ENCODE data around the gene ITFG2.

Gene ITFG2

GRCh38 chr12:2805143-2805520 lies 7.3 kb upstream of the ITFG2 start:
- Histone ChIP-seq H2AFZ (ENCODE audit: low read length) (no peak overlapping the region), H3K27ac (ENCODE audit: low read length) (no peak overlapping the region), H3K4me1 (ENCODE audit: low read length) (no peaks in the 10 kb centered on the region), H3K79me2 (ENCODE audit: low read length) (0 out of 2 replicates have a peak, but pooled peaks cover 13% of the 10 kb centered on the region), H3K4me3 (ENCODE audit: low read length) (no peak overlapping the region), H4K20me1 (ENCODE audit: insufficient read depth, low read length) (no peaks in the 10 kb centered on the region), H3K4me2 (ENCODE audit: low read depth, low read length) (no peak overlapping the region), H3K36me3 (replicated peaks; ENCODE audit: insufficient read depth, low read length) (peaks cover 10% of the 10 kb centered on the region), H3K27me3 (replicated peaks; ENCODE audit: insufficient read depth, low read length) (no peaks in the 10 kb centered on the region), H3K9me2 (replicated peaks; ENCODE audit: insufficient read depth, low read length) (no peaks in the 10 kb centered on the region), H3K9ac (ENCODE audit: low read length) (no peak overlapping the region), H3K9me3 (replicated peaks; ENCODE audit: insufficient read depth, low read length) (no peaks in the 10 kb centered on the region), H3F3A (ENCODE audit: insufficient read depth, low read length) (peaks cover 6% of the 10 kb centered on the region; the same call in 1 of the 2 replicates)
- TF ChIP-seq EZH2 (optimal IDR thresholded peaks at IDR 0.05; ENCODE audit: low read depth, low read length) = no peak
- no peak for TF ChIP-seq CTCF (IDR thresholded peaks at IDR 0.05; ENCODE audit: low read length)
- no peak for TF ChIP-seq EZH2phosphoT487 (IDR thresholded peaks at IDR 0.05; ENCODE audit: low read length)
- DNase-seq = no peak

DNA sequence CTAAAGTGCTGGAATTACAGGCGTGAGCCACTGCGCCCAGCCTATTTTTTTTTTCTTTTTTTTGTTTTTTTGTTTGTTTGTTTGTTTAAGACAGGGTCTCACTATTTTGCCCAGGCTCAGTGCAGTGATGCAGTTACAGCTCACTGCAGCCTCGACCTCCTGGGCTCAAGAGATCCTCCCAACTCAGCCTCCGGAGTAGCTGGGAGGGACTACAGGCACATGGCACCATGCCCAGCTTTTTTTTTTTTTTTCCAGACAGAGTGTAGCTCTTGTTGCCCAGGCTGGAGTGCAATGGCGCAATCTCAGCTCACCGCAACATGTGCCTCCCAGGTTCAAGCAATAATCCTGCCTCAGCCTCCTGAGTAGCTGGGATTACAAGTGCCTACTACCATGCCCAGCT lies 5.8 kb upstream of the ITFG2 start:
- no peaks in the 10 kb centered on the region for H3K36me3 ChIP-seq (replicated peaks; ENCODE audit: insufficient read depth, low read length)
- H3K9ac ChIP-seq (ENCODE audit: low read length) = no peak overlapping the region
- H3K4me1 ChIP-seq (ENCODE audit: low read length) = 0 out of 2 replicates have a peak, but pooled peaks cover 2% of the 10 kb centered on the region
- peaks cover 6% of the 10 kb centered on the region; the same call in 1 of the 2 replicates for H3F3A ChIP-seq (ENCODE audit: insufficient read depth, low read length)
- H3K9me2 ChIP-seq (replicated peaks; ENCODE audit: insufficient read depth, low read length) = no peaks in the 10 kb centered on the region
- H3K79me2 ChIP-seq (ENCODE audit: low read length) = peaks cover 3% of the 10 kb centered on the region
- no peak overlapping the region for H2AFZ ChIP-seq (ENCODE audit: low read length)
- H3K4me2 ChIP-seq (ENCODE audit: low read depth, low read length) = no peak overlapping the region
- H3K4me3 ChIP-seq (ENCODE audit: low read length) = no peak overlapping the region
- TF ChIP-seq EZH2phosphoT487 (IDR thresholded peaks at IDR 0.05; ENCODE audit: low read length) = no peak
- no peak for TF ChIP-seq EZH2 (optimal IDR thresholded peaks at IDR 0.05; ENCODE audit: low read depth, low read length)
- H4K20me1 ChIP-seq (ENCODE audit: insufficient read depth, low read length) = no peaks in the 10 kb centered on the region
- H3K27ac ChIP-seq (ENCODE audit: low read length) = no peak overlapping the region
- H3K9me3 ChIP-seq (replicated peaks; ENCODE audit: insufficient read depth, low read length) = no peaks in the 10 kb centered on the region
- no peak for DNase-seq
- no peaks in the 10 kb centered on the region for H3K27me3 ChIP-seq (replicated peaks; ENCODE audit: insufficient read depth, low read length)

DNA sequence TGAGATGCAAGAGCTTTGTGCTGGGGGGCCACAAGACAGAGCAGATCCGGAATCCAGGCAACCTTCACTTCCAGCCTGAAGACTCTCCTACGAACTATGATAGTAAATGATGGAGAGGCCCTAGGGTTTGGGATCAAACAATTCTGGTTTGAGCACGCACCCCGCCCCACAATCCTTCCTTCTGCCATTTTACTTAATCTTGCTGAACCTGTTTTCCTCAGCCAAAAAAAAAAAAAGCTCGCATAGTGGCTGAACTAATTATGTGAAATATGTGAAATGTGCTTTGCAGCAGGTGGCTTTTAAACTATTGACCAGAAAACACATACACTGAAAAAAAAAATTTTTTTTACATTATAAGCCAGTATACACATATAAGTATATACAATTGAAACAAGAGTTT lies 667 bp upstream of the ITFG2 start:
- no peak for DNase-seq
- Histone ChIP-seq H3K9ac (ENCODE audit: low read length) (peak overlapping the region; percentile 94), H3K4me1 (ENCODE audit: low read length) (peaks cover 9% of the 10 kb centered on the region; the same call in 1 of the 2 replicates), H3K9me3 (replicated peaks; ENCODE audit: insufficient read depth, low read length) (no peaks in the 10 kb centered on the region), H2AFZ (ENCODE audit: low read length) (peak overlapping the region; percentile 59), H3K79me2 (ENCODE audit: low read length) (peaks cover 34% of the 10 kb centered on the region), H3K4me2 (ENCODE audit: low read depth, low read length) (peak overlapping the region; percentile 81), H3K9me2 (replicated peaks; ENCODE audit: insufficient read depth, low read length) (no peaks in the 10 kb centered on the region), H3K27me3 (replicated peaks; ENCODE audit: insufficient read depth, low read length) (no peaks in the 10 kb centered on the region), H4K20me1 (ENCODE audit: insufficient read depth, low read length) (no peaks in the 10 kb centered on the region), H3K4me3 (ENCODE audit: low read length) (peak overlapping the region; percentile 94), H3F3A (ENCODE audit: insufficient read depth, low read length) (peaks cover 8% of the 10 kb centered on the region; the same call in 1 of the 2 replicates), H3K27ac (ENCODE audit: low read length) (peak overlapping the region; percentile 93; the same call in 1 of the 2 replicates), H3K36me3 (replicated peaks; ENCODE audit: insufficient read depth, low read length) (no peaks in the 10 kb centered on the region)
- TF ChIP-seq EZH2phosphoT487 (IDR thresholded peaks at IDR 0.05; ENCODE audit: low read length) = no peak
- no peak for TF ChIP-seq EZH2 (optimal IDR thresholded peaks at IDR 0.05; ENCODE audit: low read depth, low read length)
- no peak for TF ChIP-seq CTCF (IDR thresholded peaks at IDR 0.05; ENCODE audit: low read length)

All from MM.1S (cell line).